ENCODE data around the gene NOS1AP.
"Not testable (repeated sequence)": the region's sequence is repeated elsewhere in the genome, so short reads cannot be mapped to it uniquely, and the experiment has no call there.

The NOS1AP gene

GRCh38 chr1:162172311-162173102, 103.0 kb downstream of the NOS1AP start:
- no peak for DNase-seq

GRCh38 chr1:162173607-162174006, 104.1 kb downstream of the NOS1AP start:
- DNase-seq: not testable (repeated sequence)

- DNase-seq: not testable (repeated sequence)
These were observed 104.5 kb downstream of the NOS1AP start for GRCh38 chr1:162174027-162174426.

- no peak for DNase-seq
These were observed 106.0 kb downstream of the NOS1AP start for GRCh38 chr1:162175379-162176081.

GRCh38 chr1:162177126-162177525, 107.6 kb downstream of the NOS1AP start:
- no peak for DNase-seq

GRCh38 chr1:162178432-162178831, 108.9 kb downstream of the NOS1AP start:
- DNase-seq: no peak

GRCh38 chr1:162179121-162179520, 109.6 kb downstream of the NOS1AP start:
- no peak for DNase-seq

- DNase-seq: no peak
These were observed 111.3 kb downstream of the NOS1AP start for GRCh38 chr1:162180813-162181212.

GRCh38 chr1:162182090-162182489, 112.6 kb downstream of the NOS1AP start:
- no peak for DNase-seq

GRCh38 chr1:162185314-162186025, 116.0 kb downstream of the NOS1AP start:
- DNase-seq: no peak

- no peak for DNase-seq
These were observed 116.5 kb downstream of the NOS1AP start for GRCh38 chr1:162186026-162186374.

GRCh38 chr1:162186406-162186805, 116.9 kb downstream of the NOS1AP start:
- no peak for DNase-seq

- no peak for DNase-seq
These were observed 118.3 kb downstream of the NOS1AP start for GRCh38 chr1:162187687-162188276.

- no peak for DNase-seq
These were observed 119.9 kb downstream of the NOS1AP start for GRCh38 chr1:162189345-162189744.

- DNase-seq: no peak
These were observed 122.2 kb downstream of the NOS1AP start for GRCh38 chr1:162191396-162192305.

- DNase-seq: no peak
These were observed 122.8 kb downstream of the NOS1AP start for GRCh38 chr1:162192306-162192678.

GRCh38 chr1:162192763-162193162, 123.3 kb downstream of the NOS1AP start:
- no peak for DNase-seq

- DNase-seq: no peak
These were observed 123.7 kb downstream of the NOS1AP start for GRCh38 chr1:162193221-162193620.

- no peak for DNase-seq
These were observed 124.3 kb downstream of the NOS1AP start for GRCh38 chr1:162193815-162194214.

GRCh38 chr1:162195567-162195966, 126.1 kb downstream of the NOS1AP start:
- DNase-seq: no peak

GRCh38 chr1:162196387-162196786, 126.9 kb downstream of the NOS1AP start:
- DNase-seq: no peak

GRCh38 chr1:162197041-162197531, 127.6 kb downstream of the NOS1AP start:
- DNase-seq: no peak
